Heart left ventricle (tissue), 13 donors: ENCODE measurements around the gene COL15A1.

Experiments used
- CTCF ChIP-seq, 12 donors: fragments of 200-600 bp; sonication (generic) in 4 of 12; IDR thresholded peaks; one replicate each; pipeline versions ENCODE4 v1.5.0 to v1.8.0; 2018 to 2022; ENCODE audit warnings: antibody characterized with exemption in 12 of 12, mild to moderate bottlenecking in 5 of 12
- POLR2A ChIP-seq, 2 donors: fragments of 450-650 bp; IDR thresholded peaks; one replicate each; pipeline ENCODE4 v1.6.1; 2017; ENCODE audit warnings: antibody characterized with exemption in 2 of 2, mild to moderate bottlenecking in 2 of 2, moderate library complexity in 2 of 2
- donor health status: ischemic (EF 13 %, LVEDD 7.1; RV severe dilation, severe dysfunction).
- donor health status: DM: no; HTN: yes; CAD: no.
- donor health status: DM: no; HTN: no; CAD: no.
- donor health status: ischemic (EF 25% LVEDD 6.9; RV normal size, moderate dysfunction).
- donor health status: ischemic (EF 25% LVEDD 5.7; RV mildly dilated, moderate dysfunction).
- donor health status: ischemic (EF 35%, LVEDD 5.7; RV mildly dilated, moderate dysfunction).
- donor health status: nonischemic (EF 11% LVEDD 7.7; RV severe dilation, severe dysfunction).
- donor health status: DM: yes; HTN: yes; CAD: no.
- donor health status: PGD.
- donor health status: ischemic (EF 29% LVEDD 5.4; RV normal size, mild dysfunction).
- donor health status: nonischemic (EF 23%, LVEDD 6.1; RV moderate dilation, normal function).

GRCh38 chr9:99003308-99003707 is 59.6 kb downstream of the COL15A1 start:
- TF ChIP-seq POLR2A (IDR thresholded peaks at IDR 0.05) (no peak), CTCF (IDR thresholded peaks at IDR 0.05) (no peak)
